Neutrophil (primary cell): ENCODE data around the gene HAP1.

ENCODE experiments used
- H3K27ac ChIP-seq: fragments of 200-600 bp; sonication (generic); 2 replicates; pipeline ENCODE4 v1.5.1; 2016; ENCODE audit warnings: mild to moderate bottlenecking, moderate library complexity
- H3K27me3 ChIP-seq: fragments of 200-600 bp; sonication (generic); 2 replicates; pipeline ENCODE4 v1.6.0; 2016; ENCODE audit warnings: mild to moderate bottlenecking
- H3K36me3 ChIP-seq: fragments of 200-600 bp; sonication (generic); 2 replicates; pipeline ENCODE4 v1.5.1; 2017
- H3K4me1 ChIP-seq, 2 experiments: fragments of 200-600 bp in 1 of 2; sonication (generic) in 1 of 2; 1 replicate in 1 of 2; 2 replicates in 1 of 2; pipeline versions ENCODE4 v1.5.1 to v1.6.1; 2013 to 2016; ENCODE audit warnings: low read depth in 1 of 2, low read length in 1 of 2, mild to moderate bottlenecking in 1 of 2, moderate library complexity in 1 of 2; ENCODE audit not compliant: control insufficient read depth in 1 of 2, insufficient read depth in 1 of 2
- H3K4me3 ChIP-seq, 2 experiments: fragments of 200-600 bp in 1 of 2; sonication (generic) in 1 of 2; 1 replicate in 1 of 2; 2 replicates in 1 of 2; pipeline ENCODE4 v1.5.1; 2013 to 2016; ENCODE audit warnings: low read depth in 1 of 2, low read length in 1 of 2, mild to moderate bottlenecking in 1 of 2, moderate library complexity in 1 of 2
- H3K9me3 ChIP-seq: fragments of 200-600 bp; sonication (generic); 2 replicates; pipeline ENCODE4 v1.5.1; 2016
- TF ChIP-seq, protein P1 (sequence below): fragments of 200-600 bp; sonication (generic); IDR thresholded peaks from 2 replicates; pipeline ENCODE4 v1.5.1; 2016; ENCODE audit warnings: antibody characterized with exemption

The HAP1 gene

DNA sequence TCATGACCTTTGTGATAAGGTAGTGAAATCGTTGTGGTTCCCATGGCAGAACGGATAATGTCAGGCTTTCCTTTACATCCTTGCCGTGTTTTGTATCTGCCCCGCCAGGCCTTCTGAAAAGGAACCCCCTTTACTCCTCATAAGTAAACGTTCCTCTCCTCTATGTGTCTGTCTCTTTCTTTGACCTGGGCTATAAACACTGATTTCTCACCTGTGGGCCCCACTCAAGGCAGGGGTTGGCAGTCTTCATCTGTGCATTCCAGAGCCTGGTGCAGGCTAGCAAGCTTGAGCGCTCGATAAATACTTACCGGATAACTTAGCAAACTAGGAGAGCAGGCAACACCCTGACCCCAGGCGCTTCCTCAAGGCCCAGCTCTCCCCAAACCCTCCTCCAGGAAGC, 7.3 kb upstream of the HAP1 start:
- H3K4me1 ChIP-seq = no peaks in the 10 kb centered on the region
- TF ChIP-seq, protein P1, sequence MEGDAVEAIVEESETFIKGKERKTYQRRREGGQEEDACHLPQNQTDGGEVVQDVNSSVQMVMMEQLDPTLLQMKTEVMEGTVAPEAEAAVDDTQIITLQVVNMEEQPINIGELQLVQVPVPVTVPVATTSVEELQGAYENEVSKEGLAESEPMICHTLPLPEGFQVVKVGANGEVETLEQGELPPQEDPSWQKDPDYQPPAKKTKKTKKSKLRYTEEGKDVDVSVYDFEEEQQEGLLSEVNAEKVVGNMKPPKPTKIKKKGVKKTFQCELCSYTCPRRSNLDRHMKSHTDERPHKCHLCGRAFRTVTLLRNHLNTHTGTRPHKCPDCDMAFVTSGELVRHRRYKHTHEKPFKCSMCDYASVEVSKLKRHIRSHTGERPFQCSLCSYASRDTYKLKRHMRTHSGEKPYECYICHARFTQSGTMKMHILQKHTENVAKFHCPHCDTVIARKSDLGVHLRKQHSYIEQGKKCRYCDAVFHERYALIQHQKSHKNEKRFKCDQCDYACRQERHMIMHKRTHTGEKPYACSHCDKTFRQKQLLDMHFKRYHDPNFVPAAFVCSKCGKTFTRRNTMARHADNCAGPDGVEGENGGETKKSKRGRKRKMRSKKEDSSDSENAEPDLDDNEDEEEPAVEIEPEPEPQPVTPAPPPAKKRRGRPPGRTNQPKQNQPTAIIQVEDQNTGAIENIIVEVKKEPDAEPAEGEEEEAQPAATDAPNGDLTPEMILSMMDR = no peak
- H3K36me3 ChIP-seq = no peaks in the 10 kb centered on the region
- H3K27me3 ChIP-seq = peaks cover 14% of the 10 kb centered on the region
- H3K9me3 ChIP-seq = no peaks in the 10 kb centered on the region
- H3K4me3 ChIP-seq = no peak overlapping the region
- H3K27ac ChIP-seq = no peak overlapping the region

DNA sequence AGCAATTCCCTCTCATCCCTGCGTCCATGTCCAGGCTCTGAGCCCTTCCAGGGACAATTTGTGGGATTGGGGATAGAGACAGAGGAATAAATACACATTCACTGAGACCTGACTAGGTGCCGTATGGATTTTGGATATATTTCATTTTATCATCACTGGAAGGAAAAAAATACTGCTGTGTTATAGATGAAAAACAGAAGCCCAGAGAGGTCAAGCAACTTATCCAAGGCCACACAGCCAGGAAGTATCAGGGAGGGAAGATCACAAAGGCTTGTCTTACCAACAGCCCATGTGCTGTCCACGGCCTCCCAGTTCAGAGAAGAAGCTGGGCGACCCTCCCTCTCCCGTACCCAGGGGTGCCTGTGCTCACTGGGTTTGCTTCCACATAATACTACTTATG, 6.1 kb upstream of the HAP1 start:
- Histone ChIP-seq H3K27me3 (peaks cover 26% of the 10 kb centered on the region), H3K9me3 (no peaks in the 10 kb centered on the region), H3K27ac (no peak overlapping the region), H3K4me3 (no peak overlapping the region), H3K4me1 (no peaks in the 10 kb centered on the region), H3K36me3 (no peaks in the 10 kb centered on the region)
- TF ChIP-seq, protein P1 = no peak

DNA sequence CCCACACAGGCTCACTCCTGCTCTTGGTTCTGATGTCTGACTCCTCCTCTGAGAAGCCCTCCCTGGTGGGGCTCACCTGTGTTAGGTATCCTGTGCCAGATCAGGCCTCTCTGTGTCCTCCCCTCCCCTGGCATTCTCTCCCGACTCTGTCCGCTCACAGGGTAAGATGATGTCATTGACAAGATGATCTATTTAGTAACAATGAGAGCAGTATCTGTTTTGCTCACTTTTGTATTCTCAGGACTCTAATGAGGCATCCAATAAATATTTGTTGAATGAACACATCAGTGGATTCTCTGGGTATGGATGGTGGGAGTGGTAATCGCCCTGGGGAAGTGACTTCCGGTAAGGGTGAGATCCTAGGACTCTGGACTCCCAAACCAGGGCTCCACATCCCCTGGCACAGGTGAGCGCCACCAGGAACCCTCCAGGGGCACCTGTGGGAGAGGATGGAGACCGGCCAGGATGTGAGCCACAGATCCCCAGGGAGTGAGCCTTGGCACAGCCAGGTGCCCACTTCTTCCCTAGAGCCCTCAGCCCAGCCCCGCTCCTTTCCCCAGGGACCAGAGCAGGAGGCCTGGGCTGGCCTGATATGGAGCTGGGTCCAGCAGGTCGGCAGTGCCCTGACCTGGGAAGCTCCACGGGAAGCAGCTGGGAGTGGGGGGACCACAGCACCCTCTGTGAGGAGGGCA, 5.4 kb upstream of the HAP1 start:
- Histone ChIP-seq H3K4me3 (no peak overlapping the region), H3K27ac (no peak overlapping the region), H3K4me1 (no peaks in the 10 kb centered on the region), H3K27me3 (peaks cover 33% of the 10 kb centered on the region), H3K9me3 (no peaks in the 10 kb centered on the region), H3K36me3 (no peaks in the 10 kb centered on the region)
- TF ChIP-seq, protein P1 = no peak

DNA sequence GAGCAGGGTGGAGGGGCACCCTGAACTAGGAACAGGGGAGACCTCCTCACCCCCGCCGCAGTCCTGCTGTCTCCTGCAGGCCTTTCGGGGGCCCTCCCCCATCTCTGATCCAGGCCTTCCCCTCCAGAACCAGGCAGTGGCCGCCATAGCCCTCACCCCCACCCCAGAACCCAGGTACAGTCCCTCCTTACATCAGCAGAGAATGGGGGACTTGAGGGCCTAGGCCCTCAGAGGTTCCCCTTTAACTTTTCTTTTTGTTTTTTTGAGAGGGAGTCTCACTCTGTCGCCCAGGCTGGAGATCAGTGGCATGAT, 4.3 kb upstream of the HAP1 start:
- H3K9me3 ChIP-seq = no peaks in the 10 kb centered on the region
- peaks cover 43% of the 10 kb centered on the region for H3K27me3 ChIP-seq
- peaks cover 0 to 3% of the 10 kb centered on the region in 2 experiments for H3K4me1 ChIP-seq
- no peak overlapping the region for H3K27ac ChIP-seq
- H3K36me3 ChIP-seq = no peaks in the 10 kb centered on the region
- H3K4me3 ChIP-seq = no peak overlapping the region
- TF ChIP-seq, protein P1 = no peak

DNA sequence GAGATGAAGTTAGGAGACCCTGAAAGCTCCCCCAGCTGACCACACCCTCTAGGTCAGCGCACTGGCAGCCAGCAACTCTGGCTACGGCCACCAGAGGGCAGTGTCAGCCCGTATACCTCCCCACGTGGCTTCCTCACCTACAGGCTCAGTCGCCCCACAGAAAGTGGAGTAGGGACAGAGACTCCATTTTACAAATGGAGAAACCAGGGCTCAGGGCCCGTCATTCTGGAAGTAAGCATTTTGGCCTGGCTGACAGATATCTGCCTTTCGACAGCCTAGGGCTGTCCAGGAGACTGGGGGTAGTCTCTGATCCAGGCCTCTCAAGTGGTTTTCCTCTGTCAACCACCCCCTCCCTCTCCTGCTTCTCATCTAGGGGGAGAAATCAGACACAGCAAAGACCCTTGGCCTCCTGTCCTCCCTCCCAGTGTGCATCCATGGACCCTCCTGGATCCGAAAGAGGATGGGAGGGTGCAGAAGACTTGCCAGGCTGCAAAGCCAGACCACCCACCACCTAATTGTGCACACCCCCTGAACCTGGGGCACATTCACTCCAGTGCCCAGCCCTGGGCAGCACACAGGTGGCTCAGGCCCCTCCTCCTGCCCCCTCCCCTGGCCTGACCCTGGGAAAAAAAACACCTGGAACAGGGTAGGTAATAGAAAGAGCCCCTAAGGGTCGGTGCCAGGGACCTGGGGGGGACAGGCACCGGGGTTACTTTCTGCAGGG, 3.8 kb upstream of the HAP1 start:
- Histone ChIP-seq H3K4me3 (no peak overlapping the region), H3K9me3 (no peaks in the 10 kb centered on the region), H3K27ac (no peak overlapping the region), H3K36me3 (no peaks in the 10 kb centered on the region), H3K4me1 (peaks cover 0 to 3% of the 10 kb centered on the region in 2 experiments), H3K27me3 (peaks cover 49% of the 10 kb centered on the region)
- TF ChIP-seq, protein P1 = peak; percentile 89
